ENCODE measurements around the gene SORCS2. TPM values are rescaled to one million over a fixed set of nuclear protein-coding genes. Genes with fewer than 3 reads are reported as not detected.

SORCS2 gene
- polyA plus RNA-seq, 1 of the 3 experiments (the other 2 are of a cell fraction) = 1.6 TPM

GRCh38 chr4:7354927-7355326 is 162.6 kb downstream of the SORCS2 start (continued):
- TF ChIP-seq IRF3 (IDR thresholded peaks at IDR 0.05; ENCODE audit: low read depth, low read length) = no peak
- no peak for TF ChIP-seq GATA2 (CRISPR knock-in tag; IDR thresholded peaks at IDR 0.05)
- no peak for TF ChIP-seq RXRA (IDR thresholded peaks at IDR 0.05; ENCODE audit: borderline replicate concordance, low read depth)
- TF ChIP-seq PBX3 (IDR thresholded peaks at IDR 0.05) = no peak

- no peaks in the 10 kb centered on the region for H3K9me3 ChIP-seq
- no peaks in the 10 kb centered on the region for H3K27me3 ChIP-seq (ENCODE audit: insufficient read depth)
- 82% methylated on average over 3 of the region's 3 CpGs for WGBS (ENCODE audit: low lambda C conversion rate)
- CTCF ChIA-PET = interaction anchor here (1.6 kb wide), 1 partner anchor 21 kb away, joined by 3 read pairs; no protein-coding TSS in a partner anchor
- H3K27ac ChIP-seq (ENCODE audit: low read depth in 2 of 2, low read length in 1 of 2) = no peak overlapping the region
- H4K20me1 ChIP-seq (ENCODE audit: insufficient read depth) = 0 out of 2 replicates have a peak, but pooled peaks cover 5% of the 10 kb centered on the region
- no peak for DNase-seq
- H3K4me3 ChIP-seq (ENCODE audit: low read depth in 2 of 2, low read length in 1 of 2) = no peak overlapping the region
- no peaks in the 10 kb centered on the region for H3K79me2 ChIP-seq (ENCODE audit: insufficient read depth)
- no peak overlapping the region for H2AFZ ChIP-seq (ENCODE audit: low read depth)
- TF ChIP-seq USF2 (IDR thresholded peaks at IDR 0.05; ENCODE audit: borderline replicate concordance, low read depth, low read length) (no peak), GABPA (IDR thresholded peaks at IDR 0.05; ENCODE audit: low read depth) (no peak), SIN3A (IDR thresholded peaks at IDR 0.05; ENCODE audit: borderline replicate concordance, low read depth, low read length) (no peak), MAX (IDR thresholded peaks at IDR 0.05; ENCODE audit: low read depth) (no peak), CTCF (IDR thresholded peaks at IDR 0.05) (no peak), FOXM1 (IDR thresholded peaks at IDR 0.05; ENCODE audit: low read depth) (no peak), CHD2 (IDR thresholded peaks at IDR 0.05; ENCODE audit: low read length, partially characterized antibody) (no peak), EP300 (IDR thresholded peaks at IDR 0.05; ENCODE audit: borderline replicate concordance in 1 of 2, low read depth in 1 of 2, low read length in 1 of 2) (no peak)
- no peak overlapping the region for H3K4me2 ChIP-seq
- H3K36me3 ChIP-seq (replicated peaks in 1 of 2; ENCODE audit: control insufficient read depth in 1 of 2, insufficient read depth in 2 of 2, low read length in 1 of 2) = no peaks in the 10 kb centered on the region
- H3K9ac ChIP-seq = no peak overlapping the region
- H3F3A ChIP-seq (replicated peaks; ENCODE audit: insufficient read depth) = peaks cover 5% of the 10 kb centered on the region
- POLR2A ChIA-PET = no interaction called here
- no peaks in the 10 kb centered on the region for H3K9me2 ChIP-seq
- H3K4me1 ChIP-seq (ENCODE audit: control insufficient read depth in 1 of 2, insufficient read depth in 2 of 2, low read depth in 1 of 2, low read length in 1 of 2) = peaks cover 4 to 6% of the 10 kb centered on the region in 2 experiments; a peak in 1 of 4 replicates
Observed at GRCh38 chr4:7355795-7356194, 163.5 kb downstream of the SORCS2 start.

All from SK-N-SH (cell line).